Ishikawa (cell line): Measurements from ENCODE around the gene MOB3B.

ENCODE experiments used
- CEBPB ChIP-seq: IDR thresholded peaks from 2 replicates; pipeline ENCODE4 v1.6.1; 2012
- CREB1 ChIP-seq: IDR thresholded peaks from 2 replicates; pipeline ENCODE4 v1.6.1; 2012; ENCODE audit warnings: low read depth
- EGR1 ChIP-seq: IDR thresholded peaks from 2 replicates; pipeline ENCODE4 v1.6.1; 2012
- EP300 ChIP-seq: IDR thresholded peaks from 2 replicates; pipeline ENCODE4 v1.6.1; 2012; ENCODE audit warnings: borderline replicate concordance
- FOXM1 ChIP-seq: IDR thresholded peaks from 2 replicates; pipeline ENCODE4 v1.6.1; 2012; ENCODE audit warnings: low read depth, borderline replicate concordance
- MAX ChIP-seq: IDR thresholded peaks from 2 replicates; pipeline ENCODE4 v1.6.1; 2012
- NFIC ChIP-seq: IDR thresholded peaks from 2 replicates; pipeline ENCODE4 v1.6.1; 2012
- RAD21 ChIP-seq: IDR thresholded peaks from 2 replicates; pipeline ENCODE4 v1.6.1; 2012; ENCODE audit warnings: low read depth
- REST ChIP-seq: IDR thresholded peaks from 2 replicates; pipeline ENCODE4 v1.6.1; 2012; ENCODE audit warnings: low read depth, mild to moderate bottlenecking
- TAF1 ChIP-seq: IDR thresholded peaks from 2 replicates; pipeline ENCODE4 v1.6.1; 2012; ENCODE audit warnings: low read depth, mild to moderate bottlenecking
- TCF12 ChIP-seq: IDR thresholded peaks from 2 replicates; pipeline ENCODE4 v1.6.1; 2012; ENCODE audit warnings: low read depth
- TEAD4 ChIP-seq: IDR thresholded peaks from 2 replicates; pipeline ENCODE4 v1.6.1; 2012
- USF1 ChIP-seq: IDR thresholded peaks from 2 replicates; pipeline ENCODE4 v1.6.1; 2012
- YY1 ChIP-seq: IDR thresholded peaks from 2 replicates; pipeline ENCODE4 v1.6.1; 2012; ENCODE audit warnings: low read depth
- ZBTB7A ChIP-seq: IDR thresholded peaks from 2 replicates; pipeline ENCODE4 v1.6.1; 2012; ENCODE audit warnings: low read depth

The MOB3B gene

DNA sequence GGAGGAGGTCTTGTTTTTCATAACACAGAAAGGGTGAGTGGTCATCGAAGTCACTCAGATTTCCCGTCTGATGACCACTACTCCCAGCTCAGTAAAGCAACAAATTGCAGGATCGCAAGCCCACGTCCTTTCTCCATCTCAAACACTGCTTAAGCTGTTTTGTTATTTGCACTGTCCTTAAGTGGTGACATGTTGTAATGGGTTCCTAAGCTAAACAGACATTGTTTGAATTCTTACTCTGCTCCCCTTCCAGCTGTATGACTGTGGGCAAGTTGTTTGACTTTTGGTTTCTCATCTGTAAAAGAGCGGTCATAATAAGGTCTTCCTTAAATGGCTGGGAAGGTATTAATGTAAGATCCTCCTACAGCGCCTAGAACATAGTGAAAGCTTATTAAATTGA lies 169.9 kb downstream of the MOB3B start:
- no peak for TF ChIP-seq REST
- no peak for TF ChIP-seq TEAD4
- no peak for TF ChIP-seq USF1

DNA sequence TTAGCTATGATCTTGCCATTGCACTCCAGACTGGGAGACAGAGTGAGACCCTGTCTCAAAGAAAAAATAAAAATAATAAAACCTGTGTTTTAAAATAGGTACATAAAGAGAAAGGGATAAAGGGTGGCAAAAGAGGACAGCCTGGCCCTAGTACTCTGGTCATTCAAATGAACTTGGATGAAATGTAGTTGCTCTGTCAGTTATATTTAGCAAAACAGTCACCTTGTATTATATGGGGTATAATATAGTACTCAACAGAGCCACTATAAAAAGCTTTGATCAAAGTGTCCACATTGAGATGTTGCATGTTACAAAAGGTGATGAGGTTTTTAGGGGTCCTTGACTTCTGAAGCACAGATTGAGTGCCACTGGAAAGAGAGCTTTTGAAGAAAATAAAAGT lies 171.6 kb downstream of the MOB3B start:
- TF ChIP-seq TCF12 = no peak
- no peak for TF ChIP-seq TEAD4
- TF ChIP-seq CEBPB = no peak
- no peak for TF ChIP-seq YY1
- TF ChIP-seq USF1 = no peak
- no peak for TF ChIP-seq REST
- no peak for TF ChIP-seq ZBTB7A
- no peak for TF ChIP-seq NFIC
- no peak for TF ChIP-seq EP300
- TF ChIP-seq RAD21 = no peak
- TF ChIP-seq FOXM1 = no peak
- TF ChIP-seq EGR1 = no peak
- no peak for TF ChIP-seq TAF1
- no peak for TF ChIP-seq MAX
- TF ChIP-seq CREB1 = no peak

DNA sequence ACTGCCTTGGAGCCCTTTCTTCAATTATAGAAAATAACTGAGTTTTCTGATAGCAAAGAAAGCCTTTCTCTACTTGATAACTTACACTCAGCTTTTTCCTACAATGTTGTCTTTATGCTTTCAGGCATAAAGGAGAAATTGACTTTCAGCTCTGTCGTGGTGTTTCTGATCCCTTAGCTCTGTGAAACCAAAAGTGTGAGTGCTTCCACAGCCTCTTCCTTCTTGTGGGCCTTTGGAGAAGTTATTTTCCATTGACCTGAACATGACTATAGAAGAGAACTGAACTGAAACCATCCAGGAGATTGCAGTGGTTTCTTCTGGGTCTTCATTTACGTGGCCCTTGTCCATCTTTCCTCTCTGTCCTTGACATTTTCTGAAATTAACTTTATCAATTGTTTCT lies 173.2 kb downstream of the MOB3B start:
- no peak for TF ChIP-seq ZBTB7A
- TF ChIP-seq NFIC = no peak
- no peak for TF ChIP-seq CREB1
- no peak for TF ChIP-seq EP300
- TF ChIP-seq TCF12 = no peak
- TF ChIP-seq FOXM1 = no peak

GRCh38 chr9:27355166-27355565 lies 174.4 kb downstream of the MOB3B start:
- no peak for TF ChIP-seq TEAD4
- no peak for TF ChIP-seq CEBPB
- TF ChIP-seq USF1 = no peak
- no peak for TF ChIP-seq EGR1

DNA sequence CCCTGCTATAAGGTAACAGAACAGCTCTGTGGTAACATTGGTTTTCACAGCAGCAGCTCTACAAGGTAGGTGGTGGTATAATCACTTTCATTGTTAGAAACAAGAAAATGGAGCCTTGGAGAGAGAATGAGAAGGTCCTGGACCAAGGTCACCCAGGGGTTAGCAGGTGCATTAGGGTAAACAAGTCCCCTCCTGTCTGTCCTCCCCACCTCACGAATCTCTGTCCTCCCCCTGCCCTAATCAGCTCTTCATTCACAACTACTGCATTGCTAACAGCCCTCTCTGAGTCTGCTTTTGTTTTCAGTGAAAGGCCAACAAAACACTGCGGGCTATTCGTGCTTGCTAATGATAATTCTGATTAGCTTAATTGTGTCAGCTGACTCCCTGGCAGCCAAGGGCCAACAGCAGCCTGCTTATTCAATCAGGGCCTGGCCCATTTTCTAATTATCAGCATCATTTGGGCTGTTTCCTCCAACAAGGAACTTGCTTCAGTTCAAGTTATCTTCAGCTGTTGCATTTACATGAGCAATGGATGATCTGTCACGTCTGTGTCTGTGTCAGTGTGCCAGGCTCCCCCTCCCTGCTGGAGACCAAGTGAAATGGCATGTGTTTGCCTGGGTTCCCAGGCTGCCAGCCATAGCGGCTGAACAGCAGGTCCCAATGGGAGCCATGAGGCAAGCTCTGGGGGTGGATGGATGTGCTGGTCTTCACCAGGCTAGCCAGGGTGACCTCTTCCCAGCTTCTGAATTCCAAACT lies 176.0 kb downstream of the MOB3B start:
- TF ChIP-seq FOXM1 = no peak
- TF ChIP-seq USF1 = no peak
- TF ChIP-seq CREB1 = no peak
- TF ChIP-seq REST = no peak
- TF ChIP-seq CEBPB = no peak
- no peak for TF ChIP-seq YY1
- no peak for TF ChIP-seq EGR1
- TF ChIP-seq NFIC = no peak
- TF ChIP-seq EP300 = no peak
- no peak for TF ChIP-seq RAD21
- no peak for TF ChIP-seq TEAD4
- TF ChIP-seq MAX = no peak
- TF ChIP-seq TAF1 = no peak
- TF ChIP-seq TCF12 = no peak
